Prostate gland (tissue), 2 donors: Measurements from ENCODE around the gene SLC39A11.

ENCODE experiments used
- POLR2AphosphoS5 ChIP-seq: sonication (generic); formaldehyde crosslinking; IDR thresholded peaks from one replicate; pipeline ENCODE4 v1.6.1; 2017; ENCODE audit warnings: antibody characterized with exemption
- TF ChIP-seq, protein P1 (sequence below), 4 experiments: fragments of 200-600 bp in 2 of 4; fragments of 450-650 bp in 2 of 4; sonication (generic) in 2 of 4; IDR thresholded peaks; 1 replicate in 3 of 4; 2 replicates in 1 of 4; pipeline ENCODE4 v1.5.1; 2016 to 2019; ENCODE audit warnings: antibody characterized with exemption in 4 of 4, mild to moderate bottlenecking in 2 of 4, moderate library complexity in 2 of 4

DNA sequence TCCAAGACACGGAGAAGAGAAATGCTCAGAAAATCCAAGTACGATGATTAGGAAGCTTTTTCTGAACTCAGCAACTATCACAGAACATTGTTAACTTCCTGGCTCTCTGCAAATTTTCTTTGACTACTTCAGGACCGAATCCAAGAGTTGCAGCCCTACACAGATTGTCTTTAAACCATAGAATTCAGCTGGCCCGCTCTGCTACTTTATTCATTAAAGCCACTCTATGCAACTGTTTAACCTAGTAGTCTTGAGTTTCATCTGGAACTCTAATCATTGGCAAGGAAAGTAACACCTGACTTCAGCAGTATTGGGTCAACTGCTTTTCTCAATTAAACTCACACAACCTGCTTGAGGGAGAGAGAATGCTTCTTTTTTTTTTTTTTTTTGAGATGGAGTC is 210.1 kb downstream of the SLC39A11 start:
- TF ChIP-seq, protein P1, sequence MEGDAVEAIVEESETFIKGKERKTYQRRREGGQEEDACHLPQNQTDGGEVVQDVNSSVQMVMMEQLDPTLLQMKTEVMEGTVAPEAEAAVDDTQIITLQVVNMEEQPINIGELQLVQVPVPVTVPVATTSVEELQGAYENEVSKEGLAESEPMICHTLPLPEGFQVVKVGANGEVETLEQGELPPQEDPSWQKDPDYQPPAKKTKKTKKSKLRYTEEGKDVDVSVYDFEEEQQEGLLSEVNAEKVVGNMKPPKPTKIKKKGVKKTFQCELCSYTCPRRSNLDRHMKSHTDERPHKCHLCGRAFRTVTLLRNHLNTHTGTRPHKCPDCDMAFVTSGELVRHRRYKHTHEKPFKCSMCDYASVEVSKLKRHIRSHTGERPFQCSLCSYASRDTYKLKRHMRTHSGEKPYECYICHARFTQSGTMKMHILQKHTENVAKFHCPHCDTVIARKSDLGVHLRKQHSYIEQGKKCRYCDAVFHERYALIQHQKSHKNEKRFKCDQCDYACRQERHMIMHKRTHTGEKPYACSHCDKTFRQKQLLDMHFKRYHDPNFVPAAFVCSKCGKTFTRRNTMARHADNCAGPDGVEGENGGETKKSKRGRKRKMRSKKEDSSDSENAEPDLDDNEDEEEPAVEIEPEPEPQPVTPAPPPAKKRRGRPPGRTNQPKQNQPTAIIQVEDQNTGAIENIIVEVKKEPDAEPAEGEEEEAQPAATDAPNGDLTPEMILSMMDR (IDR thresholded peaks at IDR 0.05), result no peak
- TF ChIP-seq POLR2AphosphoS5, result no peak
